Mesodermal cell (in vitro differentiated cells): ENCODE measurements around the gene DAAM1.

ENCODE experiments used
- H3K27ac ChIP-seq: 2 replicates; pipeline ENCODE4 v1.7.0; 2013; ENCODE audit warnings: mild to moderate bottlenecking, low read depth, low read length, moderate library complexity; ENCODE audit not compliant: severe bottlenecking
- H3K36me3 ChIP-seq: 2 replicates; pipeline ENCODE4 v1.7.1; 2013; ENCODE audit warnings: mild to moderate bottlenecking, low read length, moderate library complexity; ENCODE audit not compliant: control insufficient read depth, insufficient read depth
- H3K4me1 ChIP-seq: one replicate; pipeline ENCODE4 v1.7.1; 2013; ENCODE audit warnings: mild to moderate bottlenecking, low read length; ENCODE audit not compliant: insufficient read depth, control insufficient read depth, poor library complexity, severe bottlenecking
- H3K4me3 ChIP-seq: 2 replicates; pipeline ENCODE4 v1.7.0; 2013; ENCODE audit warnings: low read length, control low read depth, mild to moderate bottlenecking; ENCODE audit not compliant: insufficient read depth, poor library complexity, severe bottlenecking; ENCODE audit errors: extremely low read depth
- H3K9me3 ChIP-seq: 2 replicates; pipeline ENCODE4 v1.7.1; 2013; ENCODE audit warnings: mild to moderate bottlenecking, low read length, moderate library complexity; ENCODE audit not compliant: control insufficient read depth
- WGBS, 2 experiments: methylation state at CpG; one replicate each; pipeline ENCODE4 v1.1.5; 2013; ENCODE audit warnings: missing lambda C conversion rate in 2 of 2; ENCODE audit not compliant: insufficient coverage in 2 of 2; 5-methylcytosine and 5-hydroxymethylcytosine counted together

Gene DAAM1

GRCh38 chr14:59391388-59391787, 202.9 kb downstream of the DAAM1 start:
- H3K36me3 ChIP-seq = no peaks in the 10 kb centered on the region
- no peaks in the 10 kb centered on the region for H3K4me1 ChIP-seq
- H3K4me3 ChIP-seq = no peak overlapping the region
- H3K9me3 ChIP-seq = no peaks in the 10 kb centered on the region
- WGBS, 2 experiments = 78 to 90% methylated on average over 1 to 2 of the region's 2 CpGs
- H3K27ac ChIP-seq = no peak overlapping the region

GRCh38 chr14:59394268-59394667, 205.8 kb downstream of the DAAM1 start:
- Histone ChIP-seq H3K4me1 (peaks cover 6% of the 10 kb centered on the region), H3K9me3 (no peaks in the 10 kb centered on the region), H3K4me3 (no peak overlapping the region), H3K27ac (no peak overlapping the region), H3K36me3 (no peaks in the 10 kb centered on the region)
- 95 to 100% methylated on average over 2 of the region's 4 CpGs for WGBS, 2 experiments

- H3K9me3 ChIP-seq = no peaks in the 10 kb centered on the region
- H3K4me3 ChIP-seq = no peak overlapping the region
- peaks cover 6% of the 10 kb centered on the region for H3K4me1 ChIP-seq
- no peaks in the 10 kb centered on the region for H3K36me3 ChIP-seq
- WGBS, 2 experiments = 51 to 56% methylated on average over 2 to 3 of the region's 3 CpGs
- H3K27ac ChIP-seq = no peak overlapping the region
Measured at GRCh38 chr14:59395672-59396071, 207.2 kb downstream of the DAAM1 start.

GRCh38 chr14:59398841-59399240, 210.4 kb downstream of the DAAM1 start:
- Histone ChIP-seq H3K36me3 (no peaks in the 10 kb centered on the region), H3K9me3 (no peaks in the 10 kb centered on the region), H3K4me1 (peaks cover 6% of the 10 kb centered on the region), H3K27ac (peak overlapping the region; percentile 8), H3K4me3 (no peak overlapping the region)
- WGBS, 2 experiments = 75 to 90% methylated on average over 1 of the region's 1 CpG

GRCh38 chr14:59406454-59407245, 218.2 kb downstream of the DAAM1 start:
- Histone ChIP-seq H3K9me3 (peaks cover 13% of the 10 kb centered on the region), H3K36me3 (no peaks in the 10 kb centered on the region), H3K4me1 (peaks cover 3% of the 10 kb centered on the region), H3K4me3 (no peak overlapping the region), H3K27ac (peak overlapping the region; percentile 64)
- WGBS, 2 experiments = 84 to 93% methylated on average over 2 to 4 of the region's 6 CpGs

GRCh38 chr14:59407246-59408010, 219.0 kb downstream of the DAAM1 start:
- peaks cover 13% of the 10 kb centered on the region for H3K9me3 ChIP-seq
- H3K36me3 ChIP-seq = no peaks in the 10 kb centered on the region
- 87 to 92% methylated on average over 4 of the region's 4 CpGs for WGBS, 2 experiments
- H3K4me1 ChIP-seq = peaks cover 3% of the 10 kb centered on the region
- H3K27ac ChIP-seq = peak overlapping the region; percentile 64
- no peak overlapping the region for H3K4me3 ChIP-seq

GRCh38 chr14:59415836-59416602, 227.6 kb downstream of the DAAM1 start:
- H3K27ac ChIP-seq = no peak overlapping the region
- H3K9me3 ChIP-seq = no peaks in the 10 kb centered on the region
- 89 to 100% methylated on average over 1 of the region's 5 CpGs for WGBS, 2 experiments
- no peaks in the 10 kb centered on the region for H3K36me3 ChIP-seq
- H3K4me1 ChIP-seq = no peaks in the 10 kb centered on the region
- no peak overlapping the region for H3K4me3 ChIP-seq

GRCh38 chr14:59417311-59417710, 228.8 kb downstream of the DAAM1 start:
- no peak overlapping the region for H3K4me3 ChIP-seq
- H3K36me3 ChIP-seq = no peaks in the 10 kb centered on the region
- H3K4me1 ChIP-seq = no peaks in the 10 kb centered on the region
- no peaks in the 10 kb centered on the region for H3K9me3 ChIP-seq
- no peak overlapping the region for H3K27ac ChIP-seq
- WGBS, 2 experiments = 68 to 81% methylated on average over 5 to 6 of the region's 6 CpGs

GRCh38 chr14:59419303-59419702, 230.8 kb downstream of the DAAM1 start:
- Histone ChIP-seq H3K4me1 (no peaks in the 10 kb centered on the region), H3K27ac (no peak overlapping the region), H3K4me3 (no peak overlapping the region), H3K9me3 (no peaks in the 10 kb centered on the region), H3K36me3 (no peaks in the 10 kb centered on the region)
- WGBS, 2 experiments = 88% methylated on average over 1 of the region's 2 CpGs; no CpG with 5 or more reads in 1 of the 2 experiments
